Common myeloid progenitor, CD34-positive (primary cell): Measurements from ENCODE around the gene CENPC.

Source experiments
- CTCF ChIA-PET: fragments of 350-600 bp; sonication (Branson Sonifier 250); formaldehyde crosslinking; loops from one replicate; lab custom pipeline; 2021; ENCODE audit warnings: antibody characterized with exemption; lab: Charles Lee
- POLR2A ChIA-PET: fragments of 350-600 bp; sonication (Branson Sonifier 250); formaldehyde crosslinking; loops from one replicate; lab custom pipeline; 2021; ENCODE audit warnings: antibody characterized with exemption; lab: Charles Lee
- DNase-seq, 3 donors: peaks; one replicate each; pipeline versions ENCODE4 v3.0.0 to v3.0.0-alpha.2; 2013
- H3K27ac ChIP-seq, 2 experiments: 1 replicate in 1 of 2; 2 replicates in 1 of 2; pipeline ENCODE4 v1.7.0; 2013; ENCODE audit warnings: inconsistent platforms in 2 of 2, low read length in 2 of 2, mild to moderate bottlenecking in 2 of 2, low read depth in 1 of 2, moderate library complexity in 1 of 2; ENCODE audit not compliant: severe bottlenecking in 2 of 2, insufficient read depth in 1 of 2, poor library complexity in 1 of 2
- H3K27me3 ChIP-seq, 5 experiments: replicated peaks in 2 of 5; 1 replicate in 3 of 5; 2 replicates in 2 of 5; pipeline versions ENCODE4 v1.6.1 to v1.7.0; 2013; ENCODE audit warnings: low read length in 4 of 5, mild to moderate bottlenecking in 2 of 5, moderate library complexity in 2 of 5, inconsistent platforms in 1 of 5; ENCODE audit not compliant: insufficient read depth in 5 of 5, control insufficient read depth in 4 of 5
- H3K36me3 ChIP-seq, 4 experiments: 1 replicate in 2 of 4; 2 replicates in 2 of 4; pipeline versions ENCODE4 v1.6.1 to v1.7.0; 2013; ENCODE audit warnings: low read length in 3 of 4, control low read depth in 1 of 4, mild to moderate bottlenecking in 1 of 4; ENCODE audit not compliant: control insufficient read depth in 4 of 4, insufficient read depth in 4 of 4
- H3K4me1 ChIP-seq, 4 experiments: 1 replicate in 3 of 4; 2 replicates in 1 of 4; pipeline versions ENCODE4 v1.6.1 to v1.7.1; 2013; ENCODE audit warnings: low read length in 3 of 4, mild to moderate bottlenecking in 3 of 4, control low read depth in 1 of 4, inconsistent platforms in 1 of 4, moderate library complexity in 1 of 4; ENCODE audit not compliant: control insufficient read depth in 4 of 4, insufficient read depth in 4 of 4; ENCODE audit errors: control extremely low read depth in 1 of 4
- H3K4me3 ChIP-seq, 7 experiments: 1 replicate in 4 of 7; 2 replicates in 3 of 7; pipeline versions ENCODE4 v1.5.1 to v1.7.0; 2013; ENCODE audit warnings: mild to moderate bottlenecking in 7 of 7, low read length in 6 of 7, moderate library complexity in 6 of 7, inconsistent platforms in 2 of 7, low read depth in 2 of 7, control low read depth in 1 of 7; ENCODE audit not compliant: insufficient read depth in 4 of 7, control insufficient read depth in 1 of 7; ENCODE audit errors: extremely low read depth in 1 of 7
- H3K9me3 ChIP-seq, 5 experiments: 1 replicate in 4 of 5; 2 replicates in 1 of 5; pipeline versions ENCODE4 v1.6.1 to v1.7.1; 2013; ENCODE audit warnings: low read length in 4 of 5, mild to moderate bottlenecking in 2 of 5, inconsistent platforms in 1 of 5, low read depth in 1 of 5, moderate library complexity in 1 of 5; ENCODE audit not compliant: control insufficient read depth in 4 of 5, insufficient read depth in 2 of 5; ENCODE audit errors: control extremely low read depth in 1 of 5
- whole genome bisulfite sequencing: methylation state at CpG from one replicate; pipeline ENCODE4 v1.1.5; 2013; ENCODE audit not compliant: insufficient coverage; 5-methylcytosine and 5-hydroxymethylcytosine counted together

Gene CENPC

DNA sequence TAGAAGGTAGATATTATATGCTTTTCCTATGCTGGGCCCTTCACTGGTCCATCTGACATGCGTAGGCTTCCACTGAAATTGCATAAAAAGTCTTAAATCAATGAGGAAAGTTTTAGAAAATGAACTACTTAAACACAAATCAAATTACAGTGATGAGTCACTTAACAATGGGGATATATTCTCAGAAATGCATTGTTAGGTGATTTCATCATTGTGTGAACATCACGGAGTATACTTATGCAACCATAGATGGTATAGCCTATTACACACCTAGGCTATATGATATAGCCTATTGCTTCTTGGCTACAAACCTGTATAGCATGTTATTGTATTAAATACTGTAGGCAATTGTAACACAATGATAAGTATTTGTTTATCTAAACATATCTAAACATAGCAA is 23.5 kb upstream of the CENPC start:
- H3K4me1 ChIP-seq, result peaks cover 7 to 29% (median 21%) of the 10 kb centered on the region in 4 experiments
- H3K27ac ChIP-seq, result no peak overlapping the region
- H3K27me3 ChIP-seq, result no peaks in the 10 kb centered on the region
- CTCF ChIA-PET, result interaction anchor here (1.0 kb wide), 1 partner anchor 36 kb away, joined by 3 read pairs; no protein-coding TSS in a partner anchor
- no peaks in the 10 kb centered on the region for H3K9me3 ChIP-seq
- POLR2A ChIA-PET, result interaction anchor here (0.7 kb wide), 1 partner anchor 23 kb away, joined by 4 read pairs; no protein-coding TSS in a partner anchor
- H3K4me3 ChIP-seq, result no peak overlapping the region
- no peak for DNase-seq
- WGBS, result no CpG with 5 or more reads among the region's 2 CpGs
- H3K36me3 ChIP-seq, result no peaks in the 10 kb centered on the region

DNA sequence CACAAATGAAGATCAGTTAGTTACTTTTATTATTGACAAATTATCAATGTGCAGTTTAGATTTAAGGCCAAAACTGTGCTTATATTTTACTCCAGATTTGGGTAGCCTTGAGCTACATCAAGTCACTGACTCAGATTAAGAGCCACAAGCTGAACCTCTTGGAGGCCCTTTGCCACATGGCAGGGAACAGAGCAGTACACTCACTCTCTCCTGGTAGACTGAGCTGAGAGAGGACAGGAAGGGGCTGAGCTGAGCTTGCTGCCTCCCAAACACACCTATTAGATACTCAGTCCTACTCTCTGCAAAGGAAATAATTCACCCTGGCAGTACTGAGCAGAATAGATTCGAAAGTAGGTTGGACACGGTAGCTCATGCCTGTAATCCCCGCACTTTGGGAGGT is 21.0 kb upstream of the CENPC start:
- no peak for DNase-seq
- H3K4me1 ChIP-seq, result peaks cover 0 to 5% (median 2%) of the 10 kb centered on the region in 4 experiments
- POLR2A ChIA-PET, result no interaction called here
- no peaks in the 10 kb centered on the region for H3K36me3 ChIP-seq
- no peaks in the 10 kb centered on the region for H3K27me3 ChIP-seq
- 84% methylated on average over 3 of the region's 3 CpGs for WGBS
- H3K27ac ChIP-seq, result no peak overlapping the region
- CTCF ChIA-PET, result interaction anchor here (1.8 kb wide), 1 partner anchor 14 kb away, joined by 6 read pairs; no protein-coding TSS in a partner anchor
- no peaks in the 10 kb centered on the region for H3K9me3 ChIP-seq
- no peak overlapping the region for H3K4me3 ChIP-seq

DNA sequence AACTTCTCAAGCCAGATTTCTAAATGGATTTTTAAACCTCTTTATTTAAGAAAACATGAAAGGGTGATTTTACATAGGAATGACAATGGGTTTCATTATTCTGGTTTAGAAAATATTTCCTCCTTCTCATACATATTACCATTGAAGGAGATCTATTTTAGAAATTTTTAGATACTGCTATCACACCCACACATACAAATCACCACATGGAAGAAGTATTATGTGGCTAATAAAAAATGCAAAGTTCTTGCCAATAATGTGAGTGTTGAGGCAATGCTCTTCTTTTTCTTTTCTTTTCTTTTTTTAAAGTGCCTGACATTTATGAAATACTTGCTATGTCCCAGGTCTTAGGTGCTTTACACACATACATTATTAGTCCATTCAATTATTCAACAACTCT is 20.0 kb upstream of the CENPC start:
- no peak for DNase-seq
- H3K36me3 ChIP-seq, result no peaks in the 10 kb centered on the region
- no peaks in the 10 kb centered on the region for H3K27me3 ChIP-seq
- H3K4me1 ChIP-seq, result peaks cover 0 to 6% (median 1%) of the 10 kb centered on the region in 4 experiments
- ChIA-PET POLR2A (no interaction called here), CTCF (interaction anchor here (1.8 kb wide), 1 partner anchor 13 kb away, joined by 6 read pairs; no protein-coding TSS in a partner anchor)
- H3K9me3 ChIP-seq, result no peaks in the 10 kb centered on the region
- H3K4me3 ChIP-seq, result no peak overlapping the region
- no peak overlapping the region for H3K27ac ChIP-seq

DNA sequence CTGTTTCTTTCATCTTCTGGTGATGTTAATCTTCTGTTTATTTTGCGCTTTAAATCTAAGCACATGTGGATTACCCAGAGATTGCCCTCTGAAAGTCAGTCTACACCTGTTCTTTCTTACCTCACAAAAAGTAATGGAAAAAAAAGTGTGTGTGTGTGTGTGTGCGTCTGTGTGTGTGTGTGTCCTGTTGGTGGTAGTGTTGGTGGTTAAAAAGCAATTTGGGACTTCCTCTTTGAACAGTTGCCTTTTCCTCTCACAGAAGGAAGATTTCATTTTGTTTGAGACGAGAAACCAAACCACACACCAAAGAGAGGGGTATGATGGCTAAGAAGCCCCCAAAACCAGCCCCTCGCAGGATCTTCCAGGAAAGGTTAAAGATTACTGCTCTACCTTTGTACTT is 13.2 kb upstream of the CENPC start, which contains the start of gene STAP1:
STAP1 (plus strand) TSS at position 235 of the 400 bp plus-strand sequence; CDS start at position 318, 83 bp downstream.
- Histone ChIP-seq H3K9me3 (no peaks in the 10 kb centered on the region), H3K4me3 (peak within 1 kb of the TSS in 6 of 7 experiments; percentile 52 to 84 (median 70)), H3K27ac (peak within 1 kb of the TSS; percentile 35 to 75), H3K4me1 (peaks cover 4 to 54% (median 23%) of the 10 kb centered on the region in 4 experiments), H3K36me3 (no peaks in the 10 kb centered on the region), H3K27me3 (no peaks in the 10 kb centered on the region)
- whole genome bisulfite sequencing, result no CpG with 5 or more reads among the region's 4 CpGs
- DNase-seq, result peak; percentile 82 to 95 (median 91)
- ChIA-PET CTCF (no interaction called here), POLR2A (no interaction called here)

DNA sequence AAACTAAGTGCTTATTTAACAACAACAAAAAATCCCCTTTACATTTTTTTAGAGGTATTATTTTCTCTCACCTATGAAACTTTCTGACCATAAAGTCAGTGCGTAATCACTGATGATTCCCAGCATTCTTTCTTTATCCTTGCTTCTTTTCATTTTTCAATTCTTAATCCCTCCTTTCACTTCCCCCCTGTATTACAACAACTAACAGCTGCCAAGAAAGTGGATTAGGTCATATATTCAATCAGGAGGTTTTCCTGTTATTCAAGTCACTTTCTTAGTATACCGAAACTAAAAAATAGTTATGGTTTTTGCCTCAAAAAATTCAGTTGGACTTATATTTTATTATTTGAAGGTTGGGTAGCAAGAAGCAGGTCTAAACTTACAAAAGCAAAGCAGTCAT is 11.1 kb upstream of the CENPC start:
- ChIA-PET CTCF (interaction anchor here (1.5 to 3.1 kb wide), 2 partner anchors 10 to 12 kb away, joined by 3 to 10 read pairs; no protein-coding TSS in a partner anchor), POLR2A (interaction anchor here (0.6 to 0.7 kb wide), 2 partner anchors 11 to 81 kb away, joined by 4 to 9 read pairs; partner anchors contain the start of gene CENPC)
- peaks cover 4 to 66% (median 31%) of the 10 kb centered on the region in 4 experiments for H3K4me1 ChIP-seq
- no peak overlapping the region for H3K27ac ChIP-seq
- no peaks in the 10 kb centered on the region for H3K27me3 ChIP-seq
- H3K9me3 ChIP-seq, result no peaks in the 10 kb centered on the region
- no peaks in the 10 kb centered on the region for H3K36me3 ChIP-seq
- DNase-seq, result no peak
- WGBS, result no CpG with 5 or more reads among the region's 2 CpGs
- peak overlapping the region in 1 of 7 experiments; percentile 32 for H3K4me3 ChIP-seq

DNA sequence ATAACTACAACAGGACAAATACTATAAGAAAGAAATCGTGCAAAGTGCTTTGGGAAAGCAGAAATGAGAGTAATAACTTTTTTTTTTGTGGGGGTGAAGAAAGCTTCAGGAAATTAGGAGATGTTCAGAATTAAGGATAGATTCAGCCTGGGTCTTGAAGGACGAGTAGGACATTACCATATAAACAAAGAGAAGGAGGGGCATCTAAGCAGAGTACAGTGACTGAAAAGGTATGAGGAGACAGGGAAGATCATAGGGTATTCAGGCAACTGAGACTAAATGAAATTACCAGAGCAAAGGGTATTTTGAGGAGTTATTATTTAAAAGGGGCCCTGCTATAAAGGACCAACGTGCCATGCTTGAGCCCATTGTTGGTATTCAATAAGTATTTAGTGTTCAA is 10.1 kb upstream of the CENPC start:
- Histone ChIP-seq H3K27me3 (no peaks in the 10 kb centered on the region), H3K27ac (no peak overlapping the region), H3K4me3 (no peak overlapping the region), H3K36me3 (no peaks in the 10 kb centered on the region), H3K4me1 (peaks cover 4 to 63% (median 29%) of the 10 kb centered on the region in 4 experiments), H3K9me3 (no peaks in the 10 kb centered on the region)
- DNase-seq, result no peak
- POLR2A ChIA-PET, result interaction anchor here (1.6 kb wide), 1 partner anchor 9 kb away, joined by 9 read pairs; the partner anchor contains the start of gene CENPC
- WGBS, result 100% methylated on average over 1 of the region's 3 CpGs
- CTCF ChIA-PET, result interaction anchor here (1.5 to 3.1 kb wide), 2 partner anchors 9 to 11 kb away, joined by 3 to 10 read pairs; no protein-coding TSS in a partner anchor

DNA sequence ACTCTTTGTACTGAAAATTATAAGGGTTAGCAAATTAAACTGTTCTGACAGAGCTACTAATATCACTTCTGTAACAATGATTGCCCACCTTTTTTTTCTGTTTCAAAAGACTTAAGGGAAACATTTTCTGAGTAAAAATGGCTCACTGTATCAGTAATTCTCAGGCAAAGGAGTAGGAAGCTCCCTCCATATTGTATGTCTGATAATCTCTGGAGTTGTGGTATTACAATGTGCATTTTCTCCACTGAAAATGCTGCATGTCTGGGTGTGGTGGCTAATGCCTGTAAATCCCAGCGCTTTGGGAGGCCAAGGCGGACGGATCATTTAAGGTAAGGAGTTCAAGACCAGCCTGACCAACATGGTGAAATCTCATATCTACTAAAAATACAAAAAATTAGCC is 8.8 kb upstream of the CENPC start:
- Histone ChIP-seq H3K9me3 (no peaks in the 10 kb centered on the region), H3K27ac (no peak overlapping the region), H3K4me3 (no peak overlapping the region), H3K4me1 (peaks cover 4 to 55% (median 25%) of the 10 kb centered on the region in 4 experiments), H3K27me3 (no peaks in the 10 kb centered on the region), H3K36me3 (no peaks in the 10 kb centered on the region)
- WGBS, result no CpG with 5 or more reads among the region's 3 CpGs
- DNase-seq, result peak in 1 of 3 donors; percentile 46
- POLR2A ChIA-PET, result interaction anchor here (1.6 kb wide), 1 partner anchor 8 kb away, joined by 9 read pairs; the partner anchor contains the start of gene CENPC
- CTCF ChIA-PET, result no interaction called here
